Heart left ventricle (tissue), 16 donors: ENCODE results near the gene VHLL. TPM values are rescaled to one million over a fixed set of nuclear protein-coding genes. Genes with fewer than 3 reads are reported as not detected.

Experiments
- ATAC-seq, 4 donors: fragments of 200-7000 bp; cut with Tn5 transposase; one replicate each; pipeline ENCODE4 v1.9.1; 2020 to 2022; ENCODE audit warnings: moderate library complexity in 4 of 4, mild to moderate bottlenecking in 3 of 4, moderate number of reproducible peaks in 1 of 4
- DNase-seq, 5 donors: peaks; one replicate each; pipeline ENCODE4 v3.0.0-alpha.2; 2020
- H3K27ac ChIP-seq, 12 donors: fragments of 200-600 bp; sonication (generic) in 4 of 12; one replicate each; pipeline versions ENCODE4 v1.5.0 to v1.8.0; 2016 to 2022; ENCODE audit warnings: mild to moderate bottlenecking in 2 of 12
- H3K27me3 ChIP-seq, 9 donors: fragments of 200-600 bp; sonication (generic) in 2 of 9; one replicate each; pipeline versions ENCODE4 v1.5.1 to v1.8.0; 2016 to 2022; ENCODE audit warnings: mild to moderate bottlenecking in 3 of 9
- H3K36me3 ChIP-seq, 9 donors: fragments of 200-600 bp; sonication (generic) in 2 of 9; one replicate each; pipeline versions ENCODE4 v1.5.0 to v1.8.0; 2018 to 2022; ENCODE audit warnings: mild to moderate bottlenecking in 2 of 9
- H3K4me1 ChIP-seq, 12 donors: fragments of 200-600 bp; sonication (generic) in 4 of 12; one replicate each; pipeline versions ENCODE4 v1.5.0 to v1.8.0; 2016 to 2022; ENCODE audit warnings: mild to moderate bottlenecking in 3 of 12
- H3K4me3 ChIP-seq, 12 donors: fragments of 200-600 bp; sonication (generic) in 4 of 12; one replicate each; pipeline versions ENCODE4 v1.5.0 to v1.8.0; 2017 to 2022; ENCODE audit warnings: mild to moderate bottlenecking in 9 of 12, moderate library complexity in 4 of 12
- H3K9me3 ChIP-seq, 12 donors: fragments of 200-600 bp; sonication (generic) in 4 of 12; one replicate each; pipeline versions ENCODE4 v1.5.0 to v1.8.0; 2016 to 2022; ENCODE audit warnings: mild to moderate bottlenecking in 1 of 12
- CTCF ChIP-seq, 12 donors: fragments of 200-600 bp; sonication (generic) in 4 of 12; IDR thresholded peaks; one replicate each; pipeline versions ENCODE4 v1.5.0 to v1.8.0; 2018 to 2022; ENCODE audit warnings: antibody characterized with exemption in 12 of 12, mild to moderate bottlenecking in 5 of 12
- POLR2A ChIP-seq, 2 donors: fragments of 450-650 bp; IDR thresholded peaks; one replicate each; pipeline ENCODE4 v1.6.1; 2017; ENCODE audit warnings: antibody characterized with exemption in 2 of 2, mild to moderate bottlenecking in 2 of 2, moderate library complexity in 2 of 2
- WGBS, 4 donors: extraction: QIAGEN DNeasy Blood & Tissue Kit in 2 of 4; methylation state at CpG; one replicate each; pipeline versions ENCODE4 v1.1.5 to v1.1.7; 2013 to 2018; 5-methylcytosine and 5-hydroxymethylcytosine counted together
- intact Hi-C, 10 donors: fragments of 100-400 bp; cut with DNase I; formaldehyde crosslinking; loops; one replicate each; pipeline versions ENCODE4 v1.11.1 to v1.14.2; 2022
- polyA plus RNA-seq, 2 donors: library from polyadenylated mRNA; stranded (reverse); fragments of 200-250 nt; gene quantifications; one replicate each; pipeline ENCODE4 v1.2.3, GENCODE V29; 2013
- total RNA-seq, 9 donors: library from RNA; depleted of rRNA in 2 of 9; stranded (reverse); fragments of >200 nt in 2 of 9; fragmentation: NEBNext Ultra II Directional in 3 of 9; extraction: Animal tissue kit (Norgen Biotek cat#: 25700) in 3 of 9; gene quantifications; one replicate each; pipeline versions ENCODE4 v1.1.0 to v1.2.4, GENCODE V29; 2016 to 2023
- donor health status: ischemic (EF 13 %, LVEDD 7.1; RV severe dilation, severe dysfunction).
- donor health status: healthy with polysubstance abuse.
- donor health status: DM: no; HTN: yes; CAD: no.
- donor health status: DM: no; HTN: no; CAD: no.
- donor health status: ischemic (EF 25% LVEDD 6.9; RV normal size, moderate dysfunction).
- donor health status: ischemic (EF 25% LVEDD 5.7; RV mildly dilated, moderate dysfunction).
- donor health status: healthy.
- donor health status: DM: yes; HTN: yes; CAD: no.
- donor health status: ischemic (EF 35%, LVEDD 5.7; RV mildly dilated, moderate dysfunction).
- donor health status: nonischemic (EF 11% LVEDD 7.7; RV severe dilation, severe dysfunction).
- donor health status: DM: yes; HTN: yes; CAD: no.
- donor health status: PGD.
- donor health status: ischemic (EF 29% LVEDD 5.4; RV normal size, mild dysfunction).
- donor health status: nonischemic (EF 23%, LVEDD 6.1; RV moderate dilation, normal function).

VHLL gene
- total and polyA plus RNA-seq, 11 donors, result not detected

GRCh38 chr1:156293098-156293434 is 6.0 kb downstream of the VHLL start:
- ATAC-seq (no peak), DNase-seq (no peak)
- 86 to 92% (median 90%) methylated on average over 8 of the region's 8 CpGs for WGBS, 4 donors
- Histone ChIP-seq H3K27me3 (no peaks in the 10 kb centered on the region), H3K4me1 (peaks cover 0 to 34% (median 14%) of the 10 kb centered on the region in 12 donors), H3K4me3 (no peak overlapping the region), H3K36me3 (peaks cover 0 to 26% (median 14%) of the 10 kb centered on the region in 9 donors), H3K27ac (no peak overlapping the region), H3K9me3 (no peaks in the 10 kb centered on the region)
- intact Hi-C loops, result no loop called here
- TF ChIP-seq CTCF (IDR thresholded peaks at IDR 0.05) (no peak), POLR2A (IDR thresholded peaks at IDR 0.05) (no peak)

- 15 to 35% (median 21%) methylated on average over 37 of the region's 37 CpGs for WGBS, 4 donors
- H3K4me3 ChIP-seq, result peak overlapping the region; percentile 16 to 62 (median 50)
- peak overlapping the region; percentile 35 to 86 (median 67) for H3K27ac ChIP-seq
- peaks cover 0 to 26% (median 15%) of the 10 kb centered on the region in 9 donors for H3K36me3 ChIP-seq
- TF ChIP-seq CTCF (IDR thresholded peaks at IDR 0.05) (no peak), POLR2A (IDR thresholded peaks at IDR 0.05) (peak in 1 of 2 donors; percentile 45)
- no peaks in the 10 kb centered on the region for H3K27me3 ChIP-seq
- H3K9me3 ChIP-seq, result no peaks in the 10 kb centered on the region
- peak; percentile 88 to 95 (median 93) for DNase-seq
- ATAC-seq, result peak; percentile 90 to 96 (median 96)
- peaks cover 0 to 34% (median 14%) of the 10 kb centered on the region in 12 donors for H3K4me1 ChIP-seq
- intact Hi-C loops, result no loop called here
Measured at GRCh38 chr1:156291226-156292061, 7.7 kb downstream of the VHLL start.

- peaks cover 0 to 24% (median 9%) of the 10 kb centered on the region in 12 donors for H3K4me1 ChIP-seq
- ATAC-seq (no peak), DNase-seq (no peak)
- TF ChIP-seq POLR2A (IDR thresholded peaks at IDR 0.05) (no peak), CTCF (IDR thresholded peaks at IDR 0.05) (no peak)
- H3K36me3 ChIP-seq, result peaks cover 0 to 26% (median 18%) of the 10 kb centered on the region in 9 donors
- no peak overlapping the region for H3K27ac ChIP-seq
- H3K4me3 ChIP-seq, result no peak overlapping the region
- H3K9me3 ChIP-seq, result no peaks in the 10 kb centered on the region
- intact Hi-C loops, result no loop called here
- H3K27me3 ChIP-seq, result no peaks in the 10 kb centered on the region
Measured at GRCh38 chr1:156289857-156290256, 9.2 kb downstream of the VHLL start.

GRCh38 chr1:156286061-156286460 is 13.0 kb downstream of the VHLL start:
- H3K27ac ChIP-seq, result no peak overlapping the region
- H3K27me3 ChIP-seq, result no peaks in the 10 kb centered on the region
- peaks cover 0 to 22% (median 9%) of the 10 kb centered on the region in 9 donors for H3K36me3 ChIP-seq
- no peaks in the 10 kb centered on the region for H3K9me3 ChIP-seq
- intact Hi-C loops, result no loop called here
- peaks cover 0 to 33% (median 17%) of the 10 kb centered on the region in 12 donors for H3K4me1 ChIP-seq
- TF ChIP-seq POLR2A (IDR thresholded peaks at IDR 0.05) (no peak), CTCF (IDR thresholded peaks at IDR 0.05) (no peak)
- WGBS, 4 donors, result 88 to 97% (median 95%) methylated on average over 8 of the region's 8 CpGs
- ATAC-seq, result no peak
- DNase-seq, result no peak
- H3K4me3 ChIP-seq, result no peak overlapping the region
